K562 (cell line): Measurements from ENCODE around the gene R3HDM2. TPM values are rescaled to one million over a fixed set of nuclear protein-coding genes. Genes with fewer than 3 reads are reported as not detected.

Source experiments
- CHAMP1 ChIP-seq: fragments of 450-650 bp; IDR thresholded peaks from 2 replicates; pipeline ENCODE4 v1.6.1; 2016; ENCODE audit warnings: mild to moderate bottlenecking
- E2F4 ChIP-seq: sonication (generic); formaldehyde crosslinking; IDR thresholded peaks from 2 replicates; pipeline ENCODE4 v1.8.0; 2022; ENCODE audit warnings: mild to moderate bottlenecking, low read depth, missing genetic modification reagents
- ETV5 ChIP-seq: sonication (generic); formaldehyde crosslinking; IDR thresholded peaks from 2 replicates; pipeline ENCODE4 v1.4.0; 2020; ENCODE audit warnings: low read depth, mild to moderate bottlenecking, missing genetic modification reagents
- GTF2B ChIP-seq: IDR thresholded peaks from 2 replicates; pipeline ENCODE4 v1.6.1; 2011; ENCODE audit not compliant: insufficient read length; ENCODE audit errors: extremely low read depth
- MAFK ChIP-seq: IDR thresholded peaks from 2 replicates; pipeline ENCODE4 v1.6.1; 2011; ENCODE audit warnings: low read length, improper control_type of control experiment
- MBD2 ChIP-seq: sonication (generic); IDR thresholded peaks from 2 replicates; pipeline ENCODE4 v1.6.1; 2016; ENCODE audit warnings: low read depth, borderline replicate concordance
- MNT ChIP-seq, 2 experiments: fragments of 450-650 bp; conservative IDR thresholded peaks; 2 replicates each; pipeline ENCODE4 v1.6.1; 2017; ENCODE audit warnings: mild to moderate bottlenecking in 2 of 2, moderate library complexity in 2 of 2
- NCOA2 ChIP-seq, 2 experiments: fragments of 450-650 bp; IDR thresholded peaks; 2 replicates each; pipeline ENCODE4 v1.6.1; 2018; ENCODE audit warnings: mild to moderate bottlenecking in 2 of 2, moderate library complexity in 1 of 2; ENCODE audit not compliant: partially characterized antibody in 2 of 2
- NRF1 ChIP-seq, 2 experiments: fragments of 450-650 bp; IDR thresholded peaks in 1 of 2; conservative IDR thresholded peaks in 1 of 2; 2 replicates each; pipeline ENCODE4 v1.6.1; 2014; ENCODE audit warnings: mild to moderate bottlenecking in 2 of 2
- RBFOX2 ChIP-seq: fragments of 200-400 bp; formaldehyde crosslinking; IDR thresholded peaks from 2 replicates; pipeline ENCODE4 v1.6.1; 2017; ENCODE audit warnings: low read depth, mild to moderate bottlenecking, low read length, moderate library complexity
- THRB ChIP-seq: fragments of 450-650 bp; formaldehyde crosslinking; conservative IDR thresholded peaks from 2 replicates; pipeline ENCODE4 v1.4.0; 2022; ENCODE audit warnings: mild to moderate bottlenecking, missing genetic modification characterization
- TRIM28 ChIP-seq: fragments of 450-650 bp; IDR thresholded peaks from 2 replicates; pipeline ENCODE4 v1.6.1; 2017
- ZBTB2 ChIP-seq: fragments of 450-650 bp; IDR thresholded peaks from 2 replicates; pipeline ENCODE4 v1.6.1; 2016; ENCODE audit warnings: antibody characterized with exemption
- ZNF511 ChIP-seq: sonication (generic); formaldehyde crosslinking; IDR thresholded peaks from 2 replicates; pipeline ENCODE4 v1.8.0; 2022; ENCODE audit warnings: mild to moderate bottlenecking, missing genetic modification reagents
- polyA plus RNA-seq, 8 experiments: library from polyadenylated mRNA; depleted of rRNA in 4 of 8; stranded (reverse) in 5 of 8; unstranded in 3 of 8; fragments of >200 nt; fragmentation: Nextera tagmentation in 2 of 8; fragmentation: Illumina TruSeq in 1 of 8; extraction: Ambion mirVana in 2 of 8; extraction: Trizol in 1 of 8; gene quantifications; 2 replicates each; pipeline versions ENCODE4 v1.2.1 to v1.2.3, GENCODE V29; 2011 to 2014; ENCODE audit warnings: inconsistent platforms in 1 of 8, missing spikeins in 1 of 8
- total RNA-seq, 7 experiments: library from RNA; depleted of rRNA in 6 of 7; stranded (reverse); fragments of >200 nt in 6 of 7; fragmentation: Illumina TruSeq in 2 of 7; extraction: Trizol in 2 of 7; gene quantifications; 2 replicates each; pipeline versions ENCODE4 v1.2.1 to v1.2.3, GENCODE V29; 2011 to 2021; ENCODE audit warnings: low replicate concordance in 1 of 7

Gene R3HDM2
- total and polyA plus RNA-seq, 9 of the 15 experiments (the other 6 are each of a cell fraction or from before 2014, with no cell fraction given): 3.3 to 18.8 (median 9.0) TPM

- TF ChIP-seq GTF2B: no peak
- TF ChIP-seq RBFOX2: peak; percentile 84
- TF ChIP-seq MBD2: no peak
- TF ChIP-seq MNT (conservative IDR thresholded peaks at IDR 0.05): peak in 1 of 2 experiments; percentile 49; a peak in 1 of 4 replicates
- TF ChIP-seq TRIM28: no peak
- no peak for TF ChIP-seq E2F4 (CRISPR knock-in tag)
- no peak for TF ChIP-seq NCOA2 (IDR thresholded peaks at IDR 0.05; ENCODE audit: partially characterized antibody in 2 of 2)
- TF ChIP-seq MAFK: no peak
- TF ChIP-seq THRB (CRISPR knock-in tag): no peak
- TF ChIP-seq ZNF511 (CRISPR knock-in tag): no peak
- TF ChIP-seq ZBTB2: 0 out of 2 replicates have a peak, but pooled peaks have one; percentile 21
- TF ChIP-seq CHAMP1: no peak
- peak in 1 of 2 experiments; percentile 9; a peak in 1 of 4 replicates for TF ChIP-seq NRF1 (conservative IDR thresholded peaks at IDR 0.05 in 1 of 2, IDR thresholded peaks at IDR 0.05 in 1 of 2)
- peak; percentile 85 for TF ChIP-seq ETV5 (CRISPR knock-in tag)
Measured at GRCh38 chr12:57235017-57235727, 195.7 kb downstream of the R3HDM2 start (continued).
